Memory B cell (primary cell): ENCODE data around the gene RICTOR.

Experiments used
- ATAC-seq: fragments of 150-1000 bp; cut with Tn5 transposase; 2 replicates; pipeline ENCODE4 v1.10.0; 2021; ENCODE audit warnings: low read depth, mild to moderate bottlenecking, moderate library complexity
- DNase-seq, 2 donors: peaks; one replicate each; pipeline ENCODE4 v3.0.0; 2022; ENCODE audit warnings: low spot score in 2 of 2
- H3K27ac Mint-ChIP-seq: one replicate; pipeline ENCODE4 v1.8.0; 2022; ENCODE audit warnings: mild to moderate bottlenecking, moderate library complexity, mixed read lengths
- H3K27me3 Mint-ChIP-seq: one replicate; pipeline ENCODE4 v1.8.0; 2022; ENCODE audit warnings: mixed read lengths
- H3K36me3 Mint-ChIP-seq: one replicate; pipeline ENCODE4 v1.8.0; 2022; ENCODE audit warnings: mild to moderate bottlenecking, mixed read lengths
- H3K4me1 Mint-ChIP-seq: one replicate; pipeline ENCODE4 v1.8.0; 2022; ENCODE audit warnings: mixed read lengths
- H3K4me3 Mint-ChIP-seq: one replicate; pipeline ENCODE4 v1.8.0; 2022; ENCODE audit warnings: mild to moderate bottlenecking, moderate library complexity, mixed read lengths
- H3K9me3 Mint-ChIP-seq: one replicate; pipeline ENCODE4 v1.8.0; 2022; ENCODE audit warnings: mixed read lengths

The RICTOR gene

GRCh38 chr5:39109606-39110005 lies 35.4 kb upstream of the RICTOR start:
- Mint-ChIP-seq H3K27ac (no peak overlapping the region), H3K36me3 (no peaks in the 10 kb centered on the region), H3K27me3 (no peaks in the 10 kb centered on the region), H3K9me3 (no peaks in the 10 kb centered on the region), H3K4me1 (no peaks in the 10 kb centered on the region), H3K4me3 (no peak overlapping the region)
- DNase-seq = no peak
- ATAC-seq = no peak

GRCh38 chr5:39108987-39109386 lies 34.8 kb upstream of the RICTOR start:
- H3K9me3 Mint-ChIP-seq = no peaks in the 10 kb centered on the region
- DNase-seq (no peak), ATAC-seq (no peak)
- H3K36me3 Mint-ChIP-seq = no peaks in the 10 kb centered on the region
- no peak overlapping the region for H3K4me3 Mint-ChIP-seq
- no peaks in the 10 kb centered on the region for H3K27me3 Mint-ChIP-seq
- H3K4me1 Mint-ChIP-seq = no peaks in the 10 kb centered on the region
- H3K27ac Mint-ChIP-seq = no peak overlapping the region

GRCh38 chr5:39107350-39107749 lies 33.2 kb upstream of the RICTOR start:
- no peaks in the 10 kb centered on the region for H3K36me3 Mint-ChIP-seq

GRCh38 chr5:39106322-39106721 lies 32.1 kb upstream of the RICTOR start:
- H3K27ac Mint-ChIP-seq = no peak overlapping the region
- H3K4me3 Mint-ChIP-seq = no peak overlapping the region
- H3K27me3 Mint-ChIP-seq = peaks cover 2% of the 10 kb centered on the region
- ATAC-seq = no peak
- H3K4me1 Mint-ChIP-seq = no peaks in the 10 kb centered on the region
- H3K9me3 Mint-ChIP-seq = no peaks in the 10 kb centered on the region
- DNase-seq = no peak
- H3K36me3 Mint-ChIP-seq = no peaks in the 10 kb centered on the region

More at GRCh38 chr5:39107350-39107749, 33.2 kb upstream of the RICTOR start:
- H3K9me3 Mint-ChIP-seq = no peaks in the 10 kb centered on the region
- H3K4me1 Mint-ChIP-seq = no peaks in the 10 kb centered on the region
- no peak overlapping the region for H3K4me3 Mint-ChIP-seq
- H3K27ac Mint-ChIP-seq = no peak overlapping the region
- ATAC-seq (no peak), DNase-seq (no peak)
- peaks cover 2% of the 10 kb centered on the region for H3K27me3 Mint-ChIP-seq

- Mint-ChIP-seq H3K27me3 (peaks cover 2% of the 10 kb centered on the region), H3K9me3 (no peaks in the 10 kb centered on the region), H3K4me3 (no peak overlapping the region), H3K4me1 (no peaks in the 10 kb centered on the region), H3K27ac (no peak overlapping the region), H3K36me3 (no peaks in the 10 kb centered on the region)
- ATAC-seq = no peak
- no peak for DNase-seq
These were observed 30.0 kb upstream of the RICTOR start for GRCh38 chr5:39104221-39104620.

- no peaks in the 10 kb centered on the region for H3K36me3 Mint-ChIP-seq
- H3K27ac Mint-ChIP-seq = no peak overlapping the region
- no peak for ATAC-seq
These were observed 28.5 kb upstream of the RICTOR start for GRCh38 chr5:39102684-39103155.

GRCh38 chr5:39100851-39101396 lies 26.7 kb upstream of the RICTOR start:
- no peak for DNase-seq
- Mint-ChIP-seq H3K36me3 (no peaks in the 10 kb centered on the region), H3K9me3 (no peaks in the 10 kb centered on the region), H3K27me3 (peaks cover 3% of the 10 kb centered on the region), H3K4me3 (no peak overlapping the region), H3K27ac (no peak overlapping the region), H3K4me1 (no peaks in the 10 kb centered on the region)
- ATAC-seq = no peak

More at GRCh38 chr5:39102684-39103155, 28.5 kb upstream of the RICTOR start:
- Mint-ChIP-seq H3K4me1 (no peaks in the 10 kb centered on the region), H3K27me3 (peaks cover 3% of the 10 kb centered on the region), H3K9me3 (no peaks in the 10 kb centered on the region), H3K4me3 (no peak overlapping the region)
- DNase-seq = no peak

GRCh38 chr5:39100301-39100850 lies 26.2 kb upstream of the RICTOR start:
- DNase-seq = no peak
- no peaks in the 10 kb centered on the region for H3K4me1 Mint-ChIP-seq
- ATAC-seq = no peak
- no peaks in the 10 kb centered on the region for H3K36me3 Mint-ChIP-seq
- H3K4me3 Mint-ChIP-seq = no peak overlapping the region
- H3K9me3 Mint-ChIP-seq = no peaks in the 10 kb centered on the region
- no peak overlapping the region for H3K27ac Mint-ChIP-seq
- H3K27me3 Mint-ChIP-seq = peaks cover 3% of the 10 kb centered on the region

GRCh38 chr5:39099831-39100230 lies 25.6 kb upstream of the RICTOR start:
- no peak for ATAC-seq
- no peak overlapping the region for H3K4me3 Mint-ChIP-seq
- H3K27me3 Mint-ChIP-seq = peaks cover 3% of the 10 kb centered on the region
- H3K27ac Mint-ChIP-seq = no peak overlapping the region
- no peak for DNase-seq
- H3K9me3 Mint-ChIP-seq = no peaks in the 10 kb centered on the region
- no peaks in the 10 kb centered on the region for H3K4me1 Mint-ChIP-seq
- no peaks in the 10 kb centered on the region for H3K36me3 Mint-ChIP-seq

- no peak overlapping the region for H3K27ac Mint-ChIP-seq
- H3K4me3 Mint-ChIP-seq = no peak overlapping the region
- H3K27me3 Mint-ChIP-seq = no peaks in the 10 kb centered on the region
- DNase-seq (no peak), ATAC-seq (no peak)
- no peaks in the 10 kb centered on the region for H3K4me1 Mint-ChIP-seq
- no peaks in the 10 kb centered on the region for H3K9me3 Mint-ChIP-seq
- H3K36me3 Mint-ChIP-seq = no peaks in the 10 kb centered on the region
These were observed 19.2 kb upstream of the RICTOR start for GRCh38 chr5:39093352-39093751.

GRCh38 chr5:39092581-39093351 lies 18.6 kb upstream of the RICTOR start:
- no peaks in the 10 kb centered on the region for H3K36me3 Mint-ChIP-seq
- H3K4me1 Mint-ChIP-seq = no peaks in the 10 kb centered on the region
- no peak for DNase-seq

GRCh38 chr5:39091940-39092580 lies 17.9 kb upstream of the RICTOR start:
- H3K27ac Mint-ChIP-seq = no peak overlapping the region
- DNase-seq (no peak), ATAC-seq (no peak)
- no peaks in the 10 kb centered on the region for H3K4me1 Mint-ChIP-seq
- no peak overlapping the region for H3K4me3 Mint-ChIP-seq
- no peaks in the 10 kb centered on the region for H3K27me3 Mint-ChIP-seq
- H3K36me3 Mint-ChIP-seq = no peaks in the 10 kb centered on the region
- H3K9me3 Mint-ChIP-seq = no peaks in the 10 kb centered on the region

More at GRCh38 chr5:39092581-39093351, 18.6 kb upstream of the RICTOR start:
- Mint-ChIP-seq H3K4me3 (no peak overlapping the region), H3K9me3 (no peaks in the 10 kb centered on the region), H3K27me3 (no peaks in the 10 kb centered on the region), H3K27ac (no peak overlapping the region)
- ATAC-seq = no peak

- ATAC-seq (no peak), DNase-seq (no peak)
- peaks cover 1% of the 10 kb centered on the region for H3K27me3 Mint-ChIP-seq
- H3K4me3 Mint-ChIP-seq = no peak overlapping the region
- peaks cover 6% of the 10 kb centered on the region for H3K9me3 Mint-ChIP-seq
- no peaks in the 10 kb centered on the region for H3K36me3 Mint-ChIP-seq
- peaks cover 2% of the 10 kb centered on the region for H3K4me1 Mint-ChIP-seq
- H3K27ac Mint-ChIP-seq = no peak overlapping the region
These were observed 9.8 kb upstream of the RICTOR start for GRCh38 chr5:39083968-39084367.

- no peaks in the 10 kb centered on the region for H3K36me3 Mint-ChIP-seq
- no peak overlapping the region for H3K27ac Mint-ChIP-seq
- DNase-seq (no peak), ATAC-seq (no peak)
- H3K4me3 Mint-ChIP-seq = no peak overlapping the region
- H3K4me1 Mint-ChIP-seq = peaks cover 2% of the 10 kb centered on the region
- H3K27me3 Mint-ChIP-seq = peaks cover 1% of the 10 kb centered on the region
- peaks cover 6% of the 10 kb centered on the region for H3K9me3 Mint-ChIP-seq
These were observed 8.8 kb upstream of the RICTOR start for GRCh38 chr5:39082995-39083394.
